WTC11 (cell line): ENCODE measurements around the gene KRT10. TPM values are rescaled to one million over a fixed set of nuclear protein-coding genes. Genes with fewer than 3 reads are reported as not detected.

Experiments used
- ATAC-seq: fragments of 200-7000 bp; cut with Tn5 transposase; 2 replicates; pipeline ENCODE4 v1.10.0; 2021; ENCODE audit warnings: mild to moderate bottlenecking, moderate library complexity
- CTCF ChIA-PET: fragments of 300-600 bp; sonication (Branson Sonifier 250); formaldehyde crosslinking; loops from one replicate; lab custom pipeline; 2021; ENCODE audit warnings: antibody characterized with exemption; lab: Charles Lee
- POLR2A ChIA-PET: fragments of 350-600 bp; sonication (Branson Sonifier 250); formaldehyde crosslinking; loops from one replicate; lab custom pipeline; 2021; ENCODE audit warnings: antibody characterized with exemption; lab: Charles Lee
- DNase-seq: peaks from one replicate; pipeline ENCODE4 v3.0.0; 2021; ENCODE audit warnings: low spot score
- H3K27ac Mint-ChIP-seq: 2 replicates; pipeline ENCODE4 v1.8.0; 2021; ENCODE audit warnings: mixed read lengths
- H3K27me3 Mint-ChIP-seq: 2 replicates; pipeline ENCODE4 v1.8.0; 2021; ENCODE audit warnings: low read depth, mild to moderate bottlenecking, moderate library complexity, mixed read lengths
- H3K36me3 Mint-ChIP-seq: 2 replicates; pipeline ENCODE4 v1.8.0; 2021; ENCODE audit warnings: mixed read lengths
- H3K4me1 Mint-ChIP-seq: 2 replicates; pipeline ENCODE4 v1.8.0; 2022; ENCODE audit warnings: mixed read lengths
- H3K4me3 Mint-ChIP-seq: 2 replicates; pipeline ENCODE4 v1.8.0; 2021; ENCODE audit warnings: mild to moderate bottlenecking, moderate library complexity, mixed read lengths
- H3K9me3 Mint-ChIP-seq: 2 replicates; pipeline ENCODE4 v1.8.0; 2021; ENCODE audit warnings: mixed read lengths
- ATF1 ChIP-seq: sonication (generic); formaldehyde crosslinking; IDR thresholded peaks from 2 replicates; pipeline ENCODE4 v1.8.1; 2023; ENCODE audit warnings: mild to moderate bottlenecking, moderate library complexity, missing genetic modification reagents
- ATF6 ChIP-seq: sonication (generic); formaldehyde crosslinking; IDR thresholded peaks from 2 replicates; pipeline ENCODE4 v1.8.1; 2023; ENCODE audit warnings: mild to moderate bottlenecking, missing genetic modification reagents
- CBFB ChIP-seq: sonication (generic); formaldehyde crosslinking; IDR thresholded peaks from 2 replicates; pipeline ENCODE4 v1.8.1; 2022; ENCODE audit warnings: mild to moderate bottlenecking, low read depth, missing genetic modification reagents
- CDX4 ChIP-seq: fragments of 250-450 bp; sonication (Bioruptor Pico); IDR thresholded peaks from 2 replicates; pipeline ENCODE4 v1.9.0; 2021; ENCODE audit warnings: moderate library complexity, mild to moderate bottlenecking, inconsistent platforms, borderline replicate concordance
- CTCF ChIP-seq: fragments of 200-600 bp; IDR thresholded peaks from 2 replicates; pipeline ENCODE4 v1.8.0; 2022; ENCODE audit warnings: antibody characterized with exemption
- EMX1 ChIP-seq: fragments of 250-450 bp; sonication (Bioruptor Pico); IDR thresholded peaks from 2 replicates; pipeline ENCODE4 v1.8.0; 2021; ENCODE audit warnings: mild to moderate bottlenecking
- FOXP1 ChIP-seq: sonication (generic); formaldehyde crosslinking; IDR thresholded peaks from 2 replicates; pipeline ENCODE4 v1.8.0; 2022; ENCODE audit warnings: missing genetic modification reagents, mild to moderate bottlenecking, moderate library complexity, borderline replicate concordance
- FOXP4 ChIP-seq: sonication (generic); formaldehyde crosslinking; IDR thresholded peaks from 2 replicates; pipeline ENCODE4 v1.8.0; 2022; ENCODE audit warnings: mild to moderate bottlenecking, missing genetic modification reagents
- GTF2I ChIP-seq: fragments of 250-450 bp; sonication (Bioruptor Pico); conservative IDR thresholded peaks from 2 replicates; pipeline ENCODE4 v1.4.0; 2021; ENCODE audit warnings: mild to moderate bottlenecking
- HMGA2 ChIP-seq: fragments of 250-450 bp; sonication (Bioruptor Pico); IDR thresholded peaks from 2 replicates; pipeline ENCODE4 v1.4.0; 2021; ENCODE audit warnings: mild to moderate bottlenecking, moderate library complexity
- JUN ChIP-seq: sonication (generic); formaldehyde crosslinking; IDR thresholded peaks from 2 replicates; pipeline ENCODE4 v1.8.0; 2023; ENCODE audit warnings: mild to moderate bottlenecking, missing genetic modification reagents
- MAX ChIP-seq: sonication (generic); formaldehyde crosslinking; IDR thresholded peaks from 2 replicates; pipeline ENCODE4 v1.8.0; 2022; ENCODE audit warnings: mild to moderate bottlenecking, missing genetic modification reagents
- MLX ChIP-seq: sonication (generic); formaldehyde crosslinking; IDR thresholded peaks from 2 replicates; pipeline ENCODE4 v1.8.1; 2023; ENCODE audit warnings: mild to moderate bottlenecking, missing genetic modification reagents, moderate library complexity
- NFE2L1 ChIP-seq: sonication (generic); formaldehyde crosslinking; IDR thresholded peaks from 2 replicates; pipeline ENCODE4 v1.8.1; 2023; ENCODE audit warnings: missing genetic modification reagents
- NR1H2 ChIP-seq: sonication (generic); formaldehyde crosslinking; IDR thresholded peaks from 2 replicates; pipeline ENCODE4 v1.9.0; 2021; ENCODE audit warnings: mild to moderate bottlenecking, moderate library complexity, missing genetic modification reagents
- OVOL2 ChIP-seq: fragments of 250-450 bp; sonication (Bioruptor Pico); IDR thresholded peaks from 2 replicates; pipeline ENCODE4 v1.9.0; 2021; ENCODE audit warnings: mild to moderate bottlenecking, borderline replicate concordance
- RELA ChIP-seq: sonication (generic); formaldehyde crosslinking; IDR thresholded peaks from 2 replicates; pipeline ENCODE4 v1.8.1; 2022; ENCODE audit warnings: missing genetic modification reagents, mild to moderate bottlenecking, borderline replicate concordance
- SMAD4 ChIP-seq: sonication (generic); formaldehyde crosslinking; IDR thresholded peaks from 2 replicates; pipeline ENCODE4 v1.8.0; 2022; ENCODE audit warnings: mild to moderate bottlenecking, missing genetic modification reagents
- SOX15 ChIP-seq: fragments of 250-450 bp; sonication (Bioruptor Pico); IDR thresholded peaks from 2 replicates; pipeline ENCODE4 v1.9.0; 2021; ENCODE audit warnings: mild to moderate bottlenecking
- TP53 ChIP-seq: sonication (generic); formaldehyde crosslinking; IDR thresholded peaks from 2 replicates; pipeline ENCODE4 v1.8.1; 2023; ENCODE audit warnings: mild to moderate bottlenecking, missing genetic modification reagents
- ZNF138 ChIP-seq: sonication (generic); formaldehyde crosslinking; conservative IDR thresholded peaks from 2 replicates; pipeline ENCODE4 v1.8.1; 2022; ENCODE audit warnings: mild to moderate bottlenecking, moderate library complexity, missing genetic modification reagents
- ZNF396 ChIP-seq: fragments of 250-450 bp; sonication (Bioruptor Pico); IDR thresholded peaks from 2 replicates; pipeline ENCODE4 v1.8.0; 2021; ENCODE audit warnings: mild to moderate bottlenecking, moderate library complexity, borderline replicate concordance
- ZNF416 ChIP-seq: fragments of 250-450 bp; sonication (Bioruptor Pico); IDR thresholded peaks from 2 replicates; pipeline ENCODE4 v1.9.0; 2021; ENCODE audit warnings: mild to moderate bottlenecking, inconsistent platforms
- ZNF532 ChIP-seq: fragments of 250-450 bp; sonication (Bioruptor Pico); IDR thresholded peaks from 2 replicates; pipeline ENCODE4 v1.9.0; 2021; ENCODE audit warnings: mild to moderate bottlenecking, borderline replicate concordance
- ZNF671 ChIP-seq: fragments of 250-450 bp; sonication (Bioruptor Pico); IDR thresholded peaks from 2 replicates; pipeline ENCODE4 v1.8.0; 2021; ENCODE audit warnings: mild to moderate bottlenecking
- total RNA-seq: library from RNA; stranded (reverse); gene quantifications from 3 replicates; pipeline ENCODE4 v1.2.3, GENCODE V29; 2021

The KRT10 gene
- total RNA-seq, 1 experiment from 2014 or later = 23.2 TPM

- TF ChIP-seq OVOL2 (CRISPR knock-in tag) (no peak), MLX (CRISPR knock-in tag) (no peak), ZNF532 (no peak), NR1H2 (CRISPR knock-in tag) (no peak), GTF2I (no peak), HMGA2 (CRISPR knock-in tag) (no peak), JUN (CRISPR knock-in tag) (no peak), SMAD4 (no peak), ZNF138 (CRISPR knock-in tag) (no peak), CBFB (CRISPR knock-in tag) (no peak), MAX (CRISPR knock-in tag) (no peak), ZNF416 (CRISPR knock-in tag) (no peak), NFE2L1 (no peak)
- Mint-ChIP-seq H3K9me3 (peaks cover 4% of the 10 kb centered on the region; the same call in 1 of the 2 replicates), H3K27ac (no peak overlapping the region), H3K27me3 (peaks cover 91% of the 10 kb centered on the region), H3K4me1 (peaks cover 5% of the 10 kb centered on the region), H3K36me3 (peaks cover 4% of the 10 kb centered on the region; the same call in 1 of the 2 replicates), H3K4me3 (no peak overlapping the region)
- CTCF ChIA-PET = no interaction called here
- POLR2A ChIA-PET = no interaction called here
- DNase-seq (no peak), ATAC-seq (no peak)
These were observed 11.5 kb upstream of the KRT10 start for GRCh38 chr17:40833882-40834281.

- no peak overlapping the region for H3K27ac Mint-ChIP-seq
- ChIA-PET CTCF (no interaction called here), POLR2A (no interaction called here)
- no peak for TF ChIP-seq EMX1 (CRISPR knock-in tag)
- TF ChIP-seq ZNF671 (CRISPR knock-in tag) = no peak
- no peak for TF ChIP-seq ATF6 (CRISPR knock-in tag)
- TF ChIP-seq TP53 (CRISPR knock-in tag) = no peak
- TF ChIP-seq SOX15 (CRISPR knock-in tag) = no peak
- no peak for TF ChIP-seq ATF1 (CRISPR knock-in tag)
- no peak for TF ChIP-seq CDX4 (CRISPR knock-in tag)
- TF ChIP-seq FOXP4 = no peak
- TF ChIP-seq FOXP1 (CRISPR knock-in tag) = no peak
- no peak for TF ChIP-seq MAX (CRISPR knock-in tag)
- TF ChIP-seq ZNF396 (CRISPR knock-in tag) = no peak
- no peak for TF ChIP-seq CTCF
- no peak for TF ChIP-seq NFE2L1
- TF ChIP-seq RELA = no peak
- DNase-seq (no peak), ATAC-seq (no peak)
- H3K4me3 Mint-ChIP-seq = no peak overlapping the region
- peaks cover 4% of the 10 kb centered on the region; the same call in 1 of the 2 replicates for H3K9me3 Mint-ChIP-seq
- peaks cover 91% of the 10 kb centered on the region for H3K27me3 Mint-ChIP-seq
- H3K4me1 Mint-ChIP-seq = peaks cover 5% of the 10 kb centered on the region
- H3K36me3 Mint-ChIP-seq = peaks cover 4% of the 10 kb centered on the region; the same call in 1 of the 2 replicates
These were observed 10.4 kb upstream of the KRT10 start for GRCh38 chr17:40832840-40833239.
